ENCODE measurements around the gene C13orf46.

The C13orf46 gene

GRCh38 chr13:113938246-113938645 lies 35.6 kb downstream of the C13orf46 start:
- no peak for DNase-seq (ENCODE audit: low read depth in 2 of 2)

GRCh38 chr13:113937527-113938180 lies 36.2 kb downstream of the C13orf46 start:
- DNase-seq (ENCODE audit: low read depth in 2 of 2): no peak

- no peak for DNase-seq (ENCODE audit: low read depth in 2 of 2)
Observed at GRCh38 chr13:113937073-113937472, 36.8 kb downstream of the C13orf46 start.

GRCh38 chr13:113936166-113936965 lies 37.5 kb downstream of the C13orf46 start:
- DNase-seq (ENCODE audit: low read depth in 2 of 2): no peak

- no peak for DNase-seq (ENCODE audit: low read depth in 2 of 2)
Observed at GRCh38 chr13:113935001-113935844, 38.7 kb downstream of the C13orf46 start.

- DNase-seq (ENCODE audit: low read depth in 2 of 2): no peak
Observed at GRCh38 chr13:113934576-113934975, 39.3 kb downstream of the C13orf46 start.

- DNase-seq (ENCODE audit: low read depth in 2 of 2): no peak
Observed at GRCh38 chr13:113933901-113934300, 40.0 kb downstream of the C13orf46 start.

GRCh38 chr13:113931841-113932459 lies 41.9 kb downstream of the C13orf46 start:
- DNase-seq (ENCODE audit: low read depth in 2 of 2): no peak

GRCh38 chr13:113930671-113931637 lies 42.9 kb downstream of the C13orf46 start:
- DNase-seq (ENCODE audit: low read depth in 2 of 2): peak in 1 of 2 donors; percentile 21

- no peak for DNase-seq (ENCODE audit: low read depth in 2 of 2)
Observed at GRCh38 chr13:113929628-113930615, 44.0 kb downstream of the C13orf46 start.

- no peak for DNase-seq (ENCODE audit: low read depth in 2 of 2)
Observed at GRCh38 chr13:113928685-113929627, 44.9 kb downstream of the C13orf46 start.

GRCh38 chr13:113927661-113928581 lies 46.0 kb downstream of the C13orf46 start:
- DNase-seq (ENCODE audit: low read depth in 2 of 2): no peak

GRCh38 chr13:113926951-113927660 lies 46.8 kb downstream of the C13orf46 start:
- DNase-seq (ENCODE audit: low read depth in 2 of 2): no peak

- DNase-seq (ENCODE audit: low read depth in 2 of 2): no peak
Observed at GRCh38 chr13:113926301-113926761, 47.5 kb downstream of the C13orf46 start.

- no peak for DNase-seq (ENCODE audit: low read depth in 2 of 2)
Observed at GRCh38 chr13:113924184-113924901, 49.5 kb downstream of the C13orf46 start.
